NK-92 (cell line): ENCODE measurements around the gene SOCS6.
"Not testable (repeated sequence)": the region's sequence is repeated elsewhere in the genome, so short reads cannot be mapped to it uniquely, and the experiment has no call there.

Source experiments
- DNase-seq: peaks from one replicate; lab custom pipeline; 2025; ENCODE audit not compliant: unreplicated experiment; lab: John Stamatoyannopoulos, UW

SOCS6 gene

DNA sequence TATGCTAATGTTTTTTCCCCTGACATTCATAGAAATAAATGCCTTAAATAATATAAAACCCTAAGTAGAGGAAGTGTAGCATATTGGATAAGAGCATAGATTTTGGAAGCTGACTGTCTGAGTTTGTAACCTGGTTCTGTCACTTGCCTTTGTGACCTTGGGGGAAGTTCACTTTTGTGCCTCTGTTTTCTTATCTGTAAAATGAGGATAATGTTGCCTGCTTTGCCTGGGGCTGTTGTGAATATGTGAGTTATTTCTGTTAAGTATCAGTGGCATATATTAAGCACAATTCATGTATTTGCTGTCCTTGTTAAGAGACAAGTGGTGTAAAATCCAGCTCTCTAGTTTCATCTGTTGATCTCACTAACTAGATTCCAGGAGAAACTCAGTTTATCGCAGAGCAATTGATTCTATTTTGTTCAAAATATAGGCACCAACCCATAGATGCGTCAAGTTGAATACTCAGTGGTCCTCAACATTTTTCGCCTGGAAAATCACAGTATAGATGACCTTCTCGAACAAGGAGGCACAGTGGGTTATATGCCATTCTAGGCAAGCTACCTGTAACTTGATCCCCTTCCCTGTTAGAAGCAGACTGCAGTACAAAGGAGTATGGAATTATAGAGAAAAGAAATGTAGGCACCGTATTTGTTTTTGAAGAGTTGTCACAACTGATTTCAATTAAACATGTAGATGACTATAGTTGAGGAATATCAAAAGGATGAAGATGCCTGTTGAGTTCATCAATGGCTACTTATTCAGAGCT lies 67.0 kb downstream of the SOCS6 start:
- no peak for DNase-seq

DNA sequence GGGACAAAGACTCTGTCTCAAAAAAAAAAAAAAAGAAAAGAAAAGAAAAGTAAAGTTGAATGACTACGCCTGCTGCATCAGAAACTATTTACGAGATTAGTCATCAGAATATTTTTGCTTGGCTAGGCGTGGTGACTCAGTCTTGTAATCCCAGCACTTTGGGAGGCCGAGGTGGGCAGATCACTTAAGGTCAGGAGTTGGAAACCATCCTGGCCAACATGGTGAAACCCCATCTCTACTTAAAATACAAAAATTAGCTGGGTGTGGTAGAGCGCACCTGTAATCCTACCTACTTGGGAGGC lies 69.2 kb downstream of the SOCS6 start:
- DNase-seq, result not testable (repeated sequence)

GRCh38 chr18:70359071-70359470 lies 70.2 kb downstream of the SOCS6 start:
- no peak for DNase-seq

GRCh38 chr18:70362258-70362657 lies 73.4 kb downstream of the SOCS6 start:
- DNase-seq, result no peak

- DNase-seq, result no peak
These were observed 75.0 kb downstream of the SOCS6 start for GRCh38 chr18:70363861-70364260.

DNA sequence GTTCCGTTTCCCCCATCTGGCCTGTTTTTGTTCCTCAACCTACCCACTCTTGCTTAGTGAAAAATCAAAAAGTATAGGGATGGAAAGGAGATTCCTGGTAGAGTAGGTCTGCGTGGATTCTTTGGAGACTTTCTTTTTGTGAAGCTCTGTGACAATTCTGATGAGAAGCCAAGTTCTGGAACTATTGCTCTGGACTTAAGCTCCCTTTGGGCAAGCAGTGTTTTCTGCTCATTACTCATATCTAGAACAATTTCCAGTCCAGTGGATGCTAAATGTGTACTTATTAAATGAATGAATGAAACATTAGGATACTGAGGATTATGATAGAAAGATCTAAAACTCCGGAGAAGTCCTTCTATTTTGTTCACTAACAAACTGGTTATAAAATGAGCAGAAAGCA lies 76.5 kb downstream of the SOCS6 start:
- DNase-seq, result no peak

- no peak for DNase-seq
These were observed 77.3 kb downstream of the SOCS6 start for GRCh38 chr18:70366174-70366573.

GRCh38 chr18:70366670-70367069 lies 77.8 kb downstream of the SOCS6 start:
- DNase-seq, result no peak

GRCh38 chr18:70367344-70367743 lies 78.5 kb downstream of the SOCS6 start:
- not testable (repeated sequence) for DNase-seq

- DNase-seq, result no peak
These were observed 80.1 kb downstream of the SOCS6 start for GRCh38 chr18:70368903-70369302.

- no peak for DNase-seq
These were observed 82.2 kb downstream of the SOCS6 start for GRCh38 chr18:70370762-70371733.

DNA sequence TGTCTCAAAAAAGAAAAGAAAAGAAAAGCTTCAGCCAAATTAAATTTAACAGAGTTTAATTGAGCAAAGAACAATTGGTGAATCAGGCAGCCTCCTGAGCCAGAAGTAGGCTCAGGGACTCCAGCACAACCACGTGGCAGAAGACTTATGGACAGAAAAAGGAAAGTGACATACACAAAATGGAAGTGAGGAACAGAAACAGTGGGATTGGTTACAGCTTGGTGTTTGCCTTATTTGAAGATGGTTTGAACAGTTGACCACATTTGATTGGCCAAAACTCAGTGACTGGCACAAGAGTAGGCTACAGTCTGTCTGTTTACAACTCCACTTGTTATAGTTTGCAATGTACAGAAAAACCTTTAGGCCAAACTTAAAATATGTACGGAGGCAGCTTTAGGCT lies 83.1 kb downstream of the SOCS6 start:
- DNase-seq, result no peak

DNA sequence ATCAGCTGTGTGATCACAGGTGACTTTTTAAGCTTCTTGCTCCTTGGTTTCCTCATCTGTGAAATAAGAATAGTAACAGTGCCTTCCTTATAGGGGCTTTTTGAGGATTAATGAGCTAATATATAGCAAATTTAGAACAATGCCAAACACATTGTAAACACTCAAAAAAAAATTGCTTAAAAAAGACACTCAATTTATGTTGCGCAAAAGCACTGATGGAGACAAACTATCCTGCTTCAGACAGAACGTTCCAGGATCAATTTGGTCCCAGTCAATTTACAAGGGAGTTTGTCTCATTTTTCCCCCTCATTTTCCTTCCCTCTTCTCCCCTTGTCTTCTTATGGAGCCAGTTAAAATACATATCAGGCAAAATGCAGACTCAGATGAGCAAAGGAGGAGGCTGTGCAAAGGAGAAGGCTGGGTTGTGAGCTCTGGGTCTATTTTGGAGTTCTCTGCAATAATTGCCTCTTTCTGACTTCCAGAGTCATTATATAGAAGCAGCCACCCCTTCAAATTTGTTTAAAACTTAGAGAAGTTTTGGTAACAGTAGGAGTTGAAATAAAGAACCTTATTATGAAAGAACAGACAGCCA lies 83.7 kb downstream of the SOCS6 start:
- DNase-seq, result no peak

GRCh38 chr18:70373042-70373519 lies 84.2 kb downstream of the SOCS6 start:
- no peak for DNase-seq

- DNase-seq, result no peak
These were observed 85.3 kb downstream of the SOCS6 start for GRCh38 chr18:70374154-70374553.

GRCh38 chr18:70376137-70376913 lies 87.5 kb downstream of the SOCS6 start:
- DNase-seq, result no peak

- DNase-seq, result no peak
These were observed 88.0 kb downstream of the SOCS6 start for GRCh38 chr18:70376914-70377258.

DNA sequence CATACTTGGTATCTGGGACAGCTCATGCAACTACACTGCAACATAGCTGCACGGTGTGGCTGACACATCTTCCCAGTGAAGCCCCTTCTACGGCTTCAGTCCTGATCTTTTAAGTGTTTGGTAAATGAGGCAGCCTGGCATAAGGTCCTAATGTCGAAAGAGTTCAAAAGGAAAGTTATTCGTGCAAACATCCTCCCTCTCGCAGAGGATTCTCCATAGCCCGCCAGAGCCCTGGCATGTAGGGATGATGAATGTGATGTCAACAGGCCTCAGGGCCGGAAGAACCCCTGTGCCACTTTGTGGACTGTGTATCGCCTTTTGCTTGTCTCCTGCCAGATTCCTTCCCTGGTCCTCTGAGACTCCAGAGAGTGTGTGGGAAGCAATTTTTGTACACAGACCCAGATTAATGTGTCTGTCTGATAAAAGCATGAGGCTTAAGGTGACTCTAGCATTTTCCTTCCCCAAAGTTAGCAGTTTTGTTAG lies 88.5 kb downstream of the SOCS6 start:
- DNase-seq, result no peak

GRCh38 chr18:70377857-70378701 lies 89.2 kb downstream of the SOCS6 start:
- no peak for DNase-seq
